Measurements from ENCODE around the gene STARD9.
"Not testable (repeated sequence)": the region's sequence is repeated elsewhere in the genome, so short reads cannot be mapped to it uniquely, and the experiment has no call there.

The STARD9 gene

DNA sequence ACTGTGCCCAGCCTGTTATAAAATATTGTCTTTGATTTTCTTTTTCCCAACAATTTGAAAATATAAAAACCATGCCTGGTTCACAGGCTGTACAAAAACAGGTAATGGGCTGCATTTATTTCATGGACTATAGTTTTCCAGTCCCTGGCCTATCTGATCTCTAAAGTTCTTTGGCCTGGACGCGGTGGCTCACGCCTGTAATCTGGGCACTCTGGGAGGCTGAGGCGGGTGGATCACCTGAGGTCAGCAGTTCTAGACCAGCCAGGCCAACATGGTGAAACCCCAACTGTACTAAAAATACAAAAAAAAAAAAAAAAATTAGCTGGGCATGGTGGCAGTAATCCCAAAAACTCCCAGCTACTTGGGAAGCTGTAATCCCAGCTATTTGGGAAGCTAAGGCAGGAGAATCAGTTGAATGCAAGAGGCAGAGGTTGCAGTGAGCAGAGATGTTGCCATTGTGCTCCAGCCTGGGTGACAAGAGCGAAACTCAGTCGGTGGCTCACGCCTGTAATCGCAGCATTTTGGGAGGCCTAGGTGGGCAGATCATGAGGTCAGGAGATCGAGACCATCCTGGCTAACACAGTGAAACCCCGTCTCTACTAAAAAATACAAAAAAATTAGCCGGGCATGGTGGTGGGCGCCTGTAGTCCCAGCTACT, 18.7 kb upstream of the STARD9 start:
- peaks cover 8 to 20% of the 10 kb centered on the region in 2 donors for H3K36me3 ChIP-seq (ENCODE audit: control insufficient read depth in 2 of 2, insufficient read depth in 2 of 2, low read length in 2 of 2)
- H3K27ac ChIP-seq (ENCODE audit: low read depth in 2 of 2, low read length in 2 of 2); H3K9ac ChIP-seq (ENCODE audit: low read depth in 1 of 2, low read length in 2 of 2); H3K4me3 ChIP-seq (ENCODE audit: low read length in 2 of 2); H3K9me3 ChIP-seq (ENCODE audit: control insufficient read depth in 2 of 2, low read length in 2 of 2); H3K4me1 ChIP-seq (ENCODE audit: control insufficient read depth in 2 of 2, insufficient read depth in 2 of 2, low read length in 2 of 2); H3K27me3 ChIP-seq (ENCODE audit: control insufficient read depth in 2 of 2, insufficient read depth in 2 of 2, low read length in 2 of 2): not testable (repeated sequence)

DNA sequence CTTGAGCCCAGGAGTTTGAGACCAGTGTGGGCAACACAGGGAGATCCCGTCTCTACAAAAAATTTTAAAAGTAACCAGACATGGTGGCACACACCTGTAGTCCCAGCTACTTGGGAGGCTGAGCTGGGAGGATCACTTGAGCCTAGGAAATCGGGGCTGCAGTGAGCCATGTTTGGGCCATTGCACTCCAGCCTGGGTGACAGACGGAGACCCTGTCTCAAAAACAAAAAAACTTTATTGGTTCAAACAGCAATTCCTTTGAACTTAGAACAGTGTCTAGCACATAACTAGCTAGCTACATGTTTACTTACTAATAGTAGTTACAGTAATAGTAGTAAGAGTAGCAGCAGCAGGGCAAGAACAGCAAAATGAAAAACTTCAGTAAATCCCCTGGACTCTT, 16.7 kb upstream of the STARD9 start:
- Histone ChIP-seq H3K36me3 (ENCODE audit: control insufficient read depth in 2 of 2, insufficient read depth in 2 of 2, low read length in 2 of 2) (peaks cover 12 to 33% of the 10 kb centered on the region in 2 donors), H3K9ac (ENCODE audit: low read depth in 1 of 2, low read length in 2 of 2) (no peak overlapping the region), H3K9me3 (ENCODE audit: control insufficient read depth in 2 of 2, low read length in 2 of 2) (no peaks in the 10 kb centered on the region), H3K4me1 (ENCODE audit: control insufficient read depth in 2 of 2, insufficient read depth in 2 of 2, low read length in 2 of 2) (no peaks in the 10 kb centered on the region), H3K4me3 (ENCODE audit: low read length in 2 of 2) (no peak overlapping the region), H3K27me3 (ENCODE audit: control insufficient read depth in 2 of 2, insufficient read depth in 2 of 2, low read length in 2 of 2) (no peaks in the 10 kb centered on the region), H3K27ac (ENCODE audit: low read depth in 2 of 2, low read length in 2 of 2) (no peak overlapping the region)

DNA sequence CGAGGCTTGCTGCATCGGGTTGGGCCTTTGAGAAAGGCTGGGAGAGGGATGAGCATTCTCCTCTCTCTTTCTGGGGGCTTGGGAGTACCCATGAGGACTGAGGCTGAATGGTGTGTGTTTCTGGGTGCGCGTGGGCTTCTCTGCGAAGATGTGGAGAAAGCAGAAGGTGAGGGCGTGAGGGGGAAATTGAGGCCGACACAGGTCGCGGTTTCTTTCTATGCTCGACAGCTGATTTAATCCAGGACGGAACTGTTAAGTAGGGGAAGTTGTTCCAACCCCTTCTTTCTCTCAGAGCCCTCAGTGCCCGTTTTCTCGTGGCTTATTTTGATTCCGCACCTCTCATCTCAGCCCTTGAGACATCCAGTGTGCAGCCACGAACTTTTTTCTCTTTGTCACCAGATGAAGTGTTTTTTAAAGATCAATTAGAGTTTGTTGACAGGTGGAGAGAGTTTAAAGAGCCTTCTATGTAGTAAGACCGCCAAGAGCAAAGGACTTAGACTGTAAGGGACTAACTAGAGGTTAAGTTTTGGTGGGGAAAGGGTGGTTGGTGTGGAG, 711 bp downstream of the STARD9 start:
- H3K4me1 ChIP-seq (ENCODE audit: control insufficient read depth in 2 of 2, insufficient read depth in 2 of 2, low read length in 2 of 2): peaks cover 4 to 28% of the 10 kb centered on the region in 2 donors

DNA sequence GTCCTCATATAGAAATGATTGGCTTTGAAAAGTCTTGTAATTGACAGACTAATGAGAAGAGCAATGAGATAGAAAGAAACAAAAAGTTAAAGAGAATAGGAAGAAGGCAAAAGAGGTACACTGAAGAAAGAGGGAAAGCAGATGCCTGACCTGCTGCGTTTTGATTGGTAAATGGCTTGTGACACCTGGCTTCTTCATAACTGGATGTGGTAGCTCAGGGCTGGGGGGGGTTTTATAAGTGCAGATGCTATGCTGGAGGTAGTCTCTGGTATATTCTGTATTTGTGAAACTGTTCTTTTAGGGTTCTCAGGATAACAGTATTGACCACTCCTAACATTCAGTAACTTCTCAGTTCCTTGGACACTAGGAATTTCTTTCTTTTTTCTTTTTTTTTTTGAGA, 1.4 kb downstream of the STARD9 start:
- Histone ChIP-seq H3K4me3 (ENCODE audit: low read length in 2 of 2) (peak overlapping the region; percentile 21 to 73), H3K27ac (ENCODE audit: low read depth in 2 of 2, low read length in 2 of 2) (no peak overlapping the region), H3K4me1 (ENCODE audit: control insufficient read depth in 2 of 2, insufficient read depth in 2 of 2, low read length in 2 of 2) (peaks cover 6 to 34% of the 10 kb centered on the region in 2 donors), H3K27me3 (ENCODE audit: control insufficient read depth in 2 of 2, insufficient read depth in 2 of 2, low read length in 2 of 2) (peaks cover 3 to 10% of the 10 kb centered on the region in 2 donors), H3K9ac (ENCODE audit: low read depth in 1 of 2, low read length in 2 of 2) (no peak overlapping the region), H3K36me3 (ENCODE audit: control insufficient read depth in 2 of 2, insufficient read depth in 2 of 2, low read length in 2 of 2) (no peaks in the 10 kb centered on the region), H3K9me3 (ENCODE audit: control insufficient read depth in 2 of 2, low read length in 2 of 2) (no peaks in the 10 kb centered on the region)

More for the DNA sequence above, 711 bp downstream of the STARD9 start:
- Histone ChIP-seq H3K9ac (ENCODE audit: low read depth in 1 of 2, low read length in 2 of 2) (peak overlapping the region; percentile 66 to 76), H3K9me3 (ENCODE audit: control insufficient read depth in 2 of 2, low read length in 2 of 2) (no peaks in the 10 kb centered on the region), H3K36me3 (ENCODE audit: control insufficient read depth in 2 of 2, insufficient read depth in 2 of 2, low read length in 2 of 2) (no peaks in the 10 kb centered on the region), H3K27me3 (ENCODE audit: control insufficient read depth in 2 of 2, insufficient read depth in 2 of 2, low read length in 2 of 2) (peaks cover 3 to 10% of the 10 kb centered on the region in 2 donors), H3K27ac (ENCODE audit: low read depth in 2 of 2, low read length in 2 of 2) (peak overlapping the region; percentile 60 to 72), H3K4me3 (ENCODE audit: low read length in 2 of 2) (peak overlapping the region; percentile 73 to 80)

DNA sequence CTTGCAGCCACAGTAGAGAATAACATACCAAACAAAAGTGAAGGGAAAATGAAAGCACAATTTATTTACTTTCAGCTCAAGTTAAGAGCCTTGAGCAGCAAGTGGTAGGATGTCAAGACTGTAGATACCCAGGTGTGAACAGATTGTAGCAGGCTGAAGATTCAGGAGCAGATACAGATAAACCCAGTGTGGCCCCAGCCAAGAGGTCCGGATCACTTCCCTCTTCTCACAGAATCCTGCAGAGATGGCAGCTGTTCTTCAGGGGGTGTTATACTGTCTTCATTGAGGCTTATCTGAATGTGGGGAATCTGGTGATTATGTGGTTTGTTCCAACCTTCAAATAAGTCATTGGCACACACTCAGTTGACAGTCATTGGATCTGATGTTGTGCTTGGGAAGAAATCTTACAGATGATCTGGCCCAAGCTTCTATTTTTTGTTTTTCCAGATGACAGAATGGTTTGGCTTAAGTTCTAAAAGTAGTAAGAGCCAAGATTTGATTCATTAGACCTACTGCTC, 2.2 kb downstream of the STARD9 start:
- no peaks in the 10 kb centered on the region for H3K36me3 ChIP-seq (ENCODE audit: control insufficient read depth in 2 of 2, insufficient read depth in 2 of 2, low read length in 2 of 2)
- H3K9me3 ChIP-seq (ENCODE audit: control insufficient read depth in 2 of 2, low read length in 2 of 2): no peaks in the 10 kb centered on the region
- H3K4me3 ChIP-seq (ENCODE audit: low read length in 2 of 2): peak overlapping the region in 1 of 2 donors; percentile 48
- H3K9ac ChIP-seq (ENCODE audit: low read depth in 1 of 2, low read length in 2 of 2): no peak overlapping the region
- H3K27me3 ChIP-seq (ENCODE audit: control insufficient read depth in 2 of 2, insufficient read depth in 2 of 2, low read length in 2 of 2): peaks cover 3 to 10% of the 10 kb centered on the region in 2 donors
- H3K4me1 ChIP-seq (ENCODE audit: control insufficient read depth in 2 of 2, insufficient read depth in 2 of 2, low read length in 2 of 2): peaks cover 10 to 36% of the 10 kb centered on the region in 2 donors
- no peak overlapping the region for H3K27ac ChIP-seq (ENCODE audit: low read depth in 2 of 2, low read length in 2 of 2)

DNA sequence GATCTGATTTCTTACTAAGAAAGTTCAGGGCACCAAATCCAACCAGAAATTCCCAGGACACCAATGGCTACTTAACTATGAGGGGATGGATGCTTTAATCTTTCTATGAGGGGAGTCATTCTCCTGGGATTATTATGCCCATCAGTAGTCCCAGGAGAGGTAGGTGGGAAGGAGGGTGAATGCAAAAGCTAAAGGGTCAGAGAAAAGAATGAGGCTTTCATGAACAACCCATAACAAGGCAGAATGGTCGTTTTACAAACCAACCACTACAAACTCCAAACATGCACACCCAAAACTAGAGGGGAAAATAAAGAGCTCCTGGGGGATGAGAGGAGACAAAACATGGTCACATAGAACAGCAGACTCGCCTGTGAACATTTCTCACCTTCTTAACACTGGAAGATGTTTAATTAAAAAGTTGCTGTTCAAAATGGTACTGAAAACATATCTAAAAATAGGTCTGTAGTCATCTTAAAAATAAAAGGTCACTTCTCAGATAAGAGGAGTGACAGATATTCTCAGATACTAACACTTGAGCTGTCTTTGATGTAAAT, 3.7 kb downstream of the STARD9 start:
- Histone ChIP-seq H3K4me1 (ENCODE audit: control insufficient read depth in 2 of 2, insufficient read depth in 2 of 2, low read length in 2 of 2) (peaks cover 10 to 34% of the 10 kb centered on the region in 2 donors), H3K9ac (ENCODE audit: low read depth in 1 of 2, low read length in 2 of 2) (no peak overlapping the region), H3K27ac (ENCODE audit: low read depth in 2 of 2, low read length in 2 of 2) (no peak overlapping the region), H3K4me3 (ENCODE audit: low read length in 2 of 2) (no peak overlapping the region), H3K36me3 (ENCODE audit: control insufficient read depth in 2 of 2, insufficient read depth in 2 of 2, low read length in 2 of 2) (no peaks in the 10 kb centered on the region), H3K27me3 (ENCODE audit: control insufficient read depth in 2 of 2, insufficient read depth in 2 of 2, low read length in 2 of 2) (peaks cover 3 to 10% of the 10 kb centered on the region in 2 donors), H3K9me3 (ENCODE audit: control insufficient read depth in 2 of 2, low read length in 2 of 2) (no peaks in the 10 kb centered on the region)

DNA sequence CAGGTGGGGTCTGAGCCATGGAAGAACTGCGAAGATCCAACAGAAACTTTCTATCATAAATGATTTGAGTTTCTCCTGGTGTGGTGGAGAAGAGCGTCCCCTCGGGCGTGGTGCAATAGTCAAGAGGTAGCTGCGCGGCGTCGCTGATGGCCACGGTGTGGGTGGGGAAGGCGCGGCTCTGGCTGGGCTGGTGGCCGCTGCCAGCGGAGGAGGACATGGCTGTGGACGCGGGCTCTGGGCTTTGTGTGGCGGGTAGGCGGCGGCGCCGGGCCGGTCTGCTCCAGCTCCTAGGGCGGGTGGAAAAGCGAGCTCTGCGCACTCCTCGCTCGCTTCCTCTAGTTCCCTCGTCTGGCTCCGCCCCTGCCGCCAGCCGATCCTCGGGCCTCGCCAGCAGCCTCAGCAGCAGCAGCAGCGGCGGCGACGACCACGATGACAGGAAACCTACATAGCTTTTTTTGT, 5.9 kb downstream of the STARD9 start:
- Histone ChIP-seq H3K27ac (ENCODE audit: low read depth in 2 of 2, low read length in 2 of 2) (peak overlapping the region; percentile 64 to 72), H3K9me3 (ENCODE audit: control insufficient read depth in 2 of 2, low read length in 2 of 2) (no peaks in the 10 kb centered on the region), H3K4me3 (ENCODE audit: low read length in 2 of 2) (peak overlapping the region; percentile 67 to 68), H3K4me1 (ENCODE audit: control insufficient read depth in 2 of 2, insufficient read depth in 2 of 2, low read length in 2 of 2) (peaks cover 6 to 18% of the 10 kb centered on the region in 2 donors), H3K9ac (ENCODE audit: low read depth in 1 of 2, low read length in 2 of 2) (peak overlapping the region; percentile 54 to 74), H3K36me3 (ENCODE audit: control insufficient read depth in 2 of 2, insufficient read depth in 2 of 2, low read length in 2 of 2) (no peaks in the 10 kb centered on the region), H3K27me3 (ENCODE audit: control insufficient read depth in 2 of 2, insufficient read depth in 2 of 2, low read length in 2 of 2) (peaks cover 3 to 5% of the 10 kb centered on the region in 2 donors)

DNA sequence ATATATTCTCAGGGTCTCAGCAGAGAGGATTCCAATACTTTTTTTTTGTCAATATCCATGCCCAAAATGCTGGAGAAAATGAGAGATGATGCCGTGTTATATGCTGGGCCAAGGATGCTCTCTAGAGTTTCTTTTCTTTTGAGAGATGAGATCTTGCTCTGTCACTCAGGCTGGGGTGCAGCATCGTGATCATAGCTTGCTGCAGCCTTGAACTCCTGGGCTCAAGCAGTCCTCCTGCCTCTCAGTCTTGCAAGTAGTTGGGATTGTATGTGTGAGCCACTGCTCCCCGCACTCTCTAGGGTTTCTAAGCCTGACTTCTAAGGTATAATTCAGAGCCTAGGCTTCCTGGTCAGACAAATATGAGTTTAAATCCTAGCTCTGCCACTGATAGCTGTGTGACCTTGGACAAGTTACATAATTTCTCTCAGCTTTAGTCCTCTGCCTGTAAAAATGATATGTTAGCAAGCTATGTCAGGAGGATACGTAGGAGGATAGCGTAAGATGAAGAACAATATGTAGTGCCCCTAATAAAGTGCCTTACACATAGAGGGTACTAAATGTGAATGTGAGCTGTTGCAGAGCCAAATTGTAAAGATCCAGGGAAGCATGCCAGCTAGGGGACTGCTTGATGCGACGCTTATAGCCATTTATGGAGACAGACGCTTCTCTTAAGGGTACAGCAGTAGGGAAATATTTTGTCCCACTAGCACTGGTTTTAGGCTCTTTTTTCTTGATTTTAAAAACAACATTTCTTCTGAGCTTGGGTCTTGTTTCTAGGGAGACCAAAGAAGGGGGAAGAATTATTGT, 7.4 kb downstream of the STARD9 start:
- Histone ChIP-seq H3K27ac (ENCODE audit: low read depth in 2 of 2, low read length in 2 of 2) (peak overlapping the region in 1 of 2 donors; percentile 5), H3K4me1 (ENCODE audit: control insufficient read depth in 2 of 2, insufficient read depth in 2 of 2, low read length in 2 of 2) (peaks cover 6 to 10% of the 10 kb centered on the region in 2 donors), H3K9ac (ENCODE audit: low read depth in 1 of 2, low read length in 2 of 2) (no peak overlapping the region)

DNA sequence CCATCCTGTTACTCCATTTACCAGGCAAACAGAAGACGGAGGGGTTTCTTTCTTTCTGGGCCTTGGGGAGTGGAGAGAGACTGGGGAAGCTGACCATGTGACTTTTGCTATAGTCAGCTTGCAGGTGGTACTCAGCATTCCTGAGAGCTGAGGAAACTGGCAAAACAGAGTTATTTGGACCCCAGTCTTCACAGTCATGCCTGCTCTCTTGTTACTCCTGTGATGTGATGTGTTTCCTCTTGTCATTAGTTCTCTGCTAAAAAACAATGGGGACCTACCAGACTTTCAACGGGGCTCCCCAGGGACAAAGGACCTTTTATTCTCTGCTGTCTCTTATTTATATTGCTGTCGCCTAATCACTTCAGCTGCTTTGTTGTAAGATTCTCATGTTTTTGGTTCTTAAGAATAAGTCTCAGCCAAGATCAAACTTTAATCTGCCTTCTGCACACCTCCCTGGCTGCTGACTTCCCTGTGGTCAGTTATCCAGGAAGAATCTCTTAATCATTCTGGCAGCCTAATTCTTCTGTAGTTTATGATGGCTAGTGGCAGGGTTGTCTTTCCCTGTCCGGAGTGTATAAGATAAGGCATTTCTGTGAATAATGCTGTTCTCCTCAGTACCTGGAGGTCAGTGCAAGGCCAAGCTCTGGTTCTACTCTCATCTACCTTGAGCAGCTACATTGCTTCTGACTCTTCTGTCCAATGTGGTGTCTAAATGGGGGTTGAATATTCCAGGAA, 8.8 kb downstream of the STARD9 start:
- no peaks in the 10 kb centered on the region for H3K9me3 ChIP-seq (ENCODE audit: control insufficient read depth in 2 of 2, low read length in 2 of 2)
- no peak overlapping the region for H3K9ac ChIP-seq (ENCODE audit: low read depth in 1 of 2, low read length in 2 of 2)
- H3K36me3 ChIP-seq (ENCODE audit: control insufficient read depth in 2 of 2, insufficient read depth in 2 of 2, low read length in 2 of 2): no peaks in the 10 kb centered on the region
- peaks cover 0 to 3% of the 10 kb centered on the region in 2 donors for H3K27me3 ChIP-seq (ENCODE audit: control insufficient read depth in 2 of 2, insufficient read depth in 2 of 2, low read length in 2 of 2)
- no peak overlapping the region for H3K4me3 ChIP-seq (ENCODE audit: low read length in 2 of 2)
- peaks cover 6 to 10% of the 10 kb centered on the region in 2 donors for H3K4me1 ChIP-seq (ENCODE audit: control insufficient read depth in 2 of 2, insufficient read depth in 2 of 2, low read length in 2 of 2)
- H3K27ac ChIP-seq (ENCODE audit: low read depth in 2 of 2, low read length in 2 of 2): peak overlapping the region in 1 of 2 donors; percentile 13

More for the DNA sequence above, 7.4 kb downstream of the STARD9 start:
- no peaks in the 10 kb centered on the region for H3K36me3 ChIP-seq (ENCODE audit: control insufficient read depth in 2 of 2, insufficient read depth in 2 of 2, low read length in 2 of 2)
- no peaks in the 10 kb centered on the region for H3K9me3 ChIP-seq (ENCODE audit: control insufficient read depth in 2 of 2, low read length in 2 of 2)
- peaks cover 0 to 3% of the 10 kb centered on the region in 2 donors for H3K27me3 ChIP-seq (ENCODE audit: control insufficient read depth in 2 of 2, insufficient read depth in 2 of 2, low read length in 2 of 2)
- H3K4me3 ChIP-seq (ENCODE audit: low read length in 2 of 2): no peak overlapping the region
